Nephron (organoid): ENCODE results near the gene FOXL3.
"Not testable (repeated sequence)": the region's sequence is repeated elsewhere in the genome, so short reads cannot be mapped to it uniquely, and the experiment has no call there.

Experiments used
- H3K27ac Mint-ChIP-seq, 3 experiments: 2 replicates each; pipeline ENCODE4 v1.8.0; 2020; ENCODE audit warnings: mixed read lengths in 3 of 3, mild to moderate bottlenecking in 2 of 3, moderate library complexity in 1 of 3
- H3K27me3 Mint-ChIP-seq: 2 replicates; pipeline ENCODE4 v1.8.0; 2021; ENCODE audit warnings: low read depth, mild to moderate bottlenecking, moderate library complexity, mixed read lengths
- H3K36me3 Mint-ChIP-seq: 2 replicates; pipeline ENCODE4 v1.8.0; 2020; ENCODE audit warnings: low read depth, mixed read lengths
- H3K4me1 Mint-ChIP-seq: 2 replicates; pipeline ENCODE4 v1.8.0; 2020; ENCODE audit warnings: mixed read lengths
- H3K4me3 Mint-ChIP-seq, 3 experiments: 2 replicates each; pipeline ENCODE4 v1.8.0; 2020; ENCODE audit warnings: mild to moderate bottlenecking in 3 of 3, mixed read lengths in 3 of 3, moderate library complexity in 2 of 3
- H3K9me3 Mint-ChIP-seq: 2 replicates; pipeline ENCODE4 v1.8.0; 2020; ENCODE audit warnings: mixed read lengths
- CTCF ChIP-seq, 3 experiments: fragments of 200-600 bp; sonication (generic); IDR thresholded peaks; one replicate each; pipeline ENCODE4 v1.5.0; 2021; ENCODE audit warnings: antibody characterized with exemption in 3 of 3; ENCODE audit not compliant: unreplicated experiment in 3 of 3

The FOXL3 gene

GRCh38 chr7:259751-260405 lies 30.1 kb upstream of the FOXL3 start:
- Mint-ChIP-seq H3K36me3 (peaks cover 64% of the 10 kb centered on the region), H3K27ac (no peak overlapping the region), H3K27me3 (no peaks in the 10 kb centered on the region), H3K9me3 (peaks cover 12% of the 10 kb centered on the region), H3K4me1 (peaks cover 13% of the 10 kb centered on the region), H3K4me3 (no peak overlapping the region)
- no peak for TF ChIP-seq CTCF (IDR thresholded peaks at IDR 0.05; ENCODE audit: unreplicated experiment in 3 of 3)

- Mint-ChIP-seq H3K4me1 (peaks cover 15% of the 10 kb centered on the region), H3K27ac (no peak overlapping the region), H3K27me3 (peaks cover 2% of the 10 kb centered on the region), H3K4me3 (no peak overlapping the region), H3K36me3 (peaks cover 56% of the 10 kb centered on the region), H3K9me3 (peaks cover 12% of the 10 kb centered on the region)
- TF ChIP-seq CTCF (IDR thresholded peaks at IDR 0.05; ENCODE audit: unreplicated experiment in 3 of 3), result no peak
Observed at GRCh38 chr7:260441-261281, 29.3 kb upstream of the FOXL3 start.

- Mint-ChIP-seq H3K9me3 (peaks cover 12% of the 10 kb centered on the region), H3K4me3 (no peak overlapping the region), H3K27me3 (peaks cover 4% of the 10 kb centered on the region), H3K36me3 (peaks cover 52% of the 10 kb centered on the region), H3K27ac (no peak overlapping the region), H3K4me1 (peaks cover 15% of the 10 kb centered on the region)
- no peak for TF ChIP-seq CTCF (IDR thresholded peaks at IDR 0.05; ENCODE audit: unreplicated experiment in 3 of 3)
Observed at GRCh38 chr7:261341-262250, 28.4 kb upstream of the FOXL3 start.

GRCh38 chr7:262251-262572 lies 27.8 kb upstream of the FOXL3 start:
- H3K9me3 Mint-ChIP-seq, result peaks cover 12% of the 10 kb centered on the region
- H3K36me3 Mint-ChIP-seq, result peaks cover 48% of the 10 kb centered on the region
- no peak overlapping the region for H3K27ac Mint-ChIP-seq
- no peak for TF ChIP-seq CTCF (IDR thresholded peaks at IDR 0.05; ENCODE audit: unreplicated experiment in 3 of 3)
- no peak overlapping the region for H3K4me3 Mint-ChIP-seq
- H3K4me1 Mint-ChIP-seq, result peaks cover 15% of the 10 kb centered on the region
- peaks cover 4% of the 10 kb centered on the region for H3K27me3 Mint-ChIP-seq

GRCh38 chr7:262631-263311 lies 27.2 kb upstream of the FOXL3 start:
- TF ChIP-seq CTCF (IDR thresholded peaks at IDR 0.05; ENCODE audit: unreplicated experiment in 3 of 3), result peak; percentile 33 to 47 (median 35)
- H3K4me3 Mint-ChIP-seq, H3K27ac Mint-ChIP-seq, H3K27me3 Mint-ChIP-seq: not testable (repeated sequence)
- Mint-ChIP-seq H3K9me3 (peaks cover 13% of the 10 kb centered on the region), H3K4me1 (peaks cover 15% of the 10 kb centered on the region), H3K36me3 (peaks cover 48% of the 10 kb centered on the region)
